ENCODE data around the gene RNFT1. TPM values are rescaled to one million over a fixed set of nuclear protein-coding genes. Genes with fewer than 3 reads are reported as not detected.
"Not testable (repeated sequence)": the region's sequence is repeated elsewhere in the genome, so short reads cannot be mapped to it uniquely, and the experiment has no call there.

The RNFT1 gene, protein sequence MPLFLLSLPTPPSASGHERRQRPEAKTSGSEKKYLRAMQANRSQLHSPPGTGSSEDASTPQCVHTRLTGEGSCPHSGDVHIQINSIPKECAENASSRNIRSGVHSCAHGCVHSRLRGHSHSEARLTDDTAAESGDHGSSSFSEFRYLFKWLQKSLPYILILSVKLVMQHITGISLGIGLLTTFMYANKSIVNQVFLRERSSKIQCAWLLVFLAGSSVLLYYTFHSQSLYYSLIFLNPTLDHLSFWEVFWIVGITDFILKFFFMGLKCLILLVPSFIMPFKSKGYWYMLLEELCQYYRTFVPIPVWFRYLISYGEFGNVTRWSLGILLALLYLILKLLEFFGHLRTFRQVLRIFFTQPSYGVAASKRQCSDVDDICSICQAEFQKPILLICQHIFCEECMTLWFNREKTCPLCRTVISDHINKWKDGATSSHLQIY
- total RNA-seq (2022): 12.8 and 15.0 TPM in 2 replicates
- percentile 56 among the genes with signal in this experiment for Bru-seq, nascent RNA
- percentile 59 among the genes with signal in this experiment for BruChase-seq, experiment 1, labeled RNA remaining after a 6-hour chase
- BruChase-seq, experiment 2, labeled RNA remaining after a 2-hour chase: percentile 54 among the genes with signal in this experiment
- long read RNA-seq, transcript RNFT1-201 (9 exons, 2,101 nt): major isoform, 7 of 15 reads
- long read RNA-seq, partial matches to known transcripts: 1 of 15 reads
- long read RNA-seq, other reads (novel, unspliced or antisense): 6 of 15 reads

DNA sequence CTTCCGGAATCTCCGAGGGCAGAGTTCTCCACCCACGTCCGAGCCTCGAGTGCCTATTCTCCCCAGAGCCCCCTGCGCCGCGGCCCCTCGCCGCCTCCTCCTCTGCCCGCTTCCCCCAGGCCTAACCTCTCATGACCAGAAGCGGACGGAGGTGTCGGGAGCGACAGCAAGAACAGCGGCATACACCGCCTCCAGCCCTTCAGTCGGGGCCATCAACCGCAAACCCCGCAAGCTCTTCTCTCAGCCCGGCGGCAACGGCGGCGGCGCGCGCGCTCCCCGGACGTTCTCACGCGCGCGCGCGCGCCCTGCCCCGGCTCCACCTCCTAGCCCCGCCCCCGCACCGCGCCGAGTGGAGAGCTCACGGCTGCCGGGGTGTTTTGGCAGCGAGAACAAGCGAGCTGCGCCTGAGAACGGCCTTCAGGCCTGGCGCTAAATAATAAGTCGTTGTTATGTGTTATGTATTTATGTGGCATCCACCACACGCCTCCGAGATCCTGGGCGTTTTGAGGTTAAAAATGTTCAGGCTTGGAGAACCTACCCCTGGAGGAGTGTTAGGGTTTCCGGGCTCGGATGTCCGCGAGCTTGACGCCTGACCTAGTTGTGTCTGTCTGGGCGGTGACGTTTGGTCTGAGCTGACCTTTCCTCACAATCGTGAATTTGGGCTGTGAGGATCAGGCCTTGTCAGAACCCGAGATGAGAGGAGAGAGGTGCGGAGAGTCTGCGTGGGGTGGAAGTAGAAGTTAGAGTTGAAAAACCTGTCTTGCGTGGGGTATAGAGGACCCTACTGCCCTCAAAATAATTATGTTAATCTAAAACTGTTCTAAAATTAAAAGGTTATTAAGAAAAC lies at the start of gene RNFT1:
RNFT1 (minus strand) TSS at position 259 of the 847 bp plus-strand sequence; CDS start at position 182, 77 bp downstream.
- H3K36me3 Mint-ChIP-seq (ENCODE audit: insufficient read depth, unreplicated experiment): peaks cover 22% of the 10 kb centered on the region
- TF ChIP-seq, protein P1, sequence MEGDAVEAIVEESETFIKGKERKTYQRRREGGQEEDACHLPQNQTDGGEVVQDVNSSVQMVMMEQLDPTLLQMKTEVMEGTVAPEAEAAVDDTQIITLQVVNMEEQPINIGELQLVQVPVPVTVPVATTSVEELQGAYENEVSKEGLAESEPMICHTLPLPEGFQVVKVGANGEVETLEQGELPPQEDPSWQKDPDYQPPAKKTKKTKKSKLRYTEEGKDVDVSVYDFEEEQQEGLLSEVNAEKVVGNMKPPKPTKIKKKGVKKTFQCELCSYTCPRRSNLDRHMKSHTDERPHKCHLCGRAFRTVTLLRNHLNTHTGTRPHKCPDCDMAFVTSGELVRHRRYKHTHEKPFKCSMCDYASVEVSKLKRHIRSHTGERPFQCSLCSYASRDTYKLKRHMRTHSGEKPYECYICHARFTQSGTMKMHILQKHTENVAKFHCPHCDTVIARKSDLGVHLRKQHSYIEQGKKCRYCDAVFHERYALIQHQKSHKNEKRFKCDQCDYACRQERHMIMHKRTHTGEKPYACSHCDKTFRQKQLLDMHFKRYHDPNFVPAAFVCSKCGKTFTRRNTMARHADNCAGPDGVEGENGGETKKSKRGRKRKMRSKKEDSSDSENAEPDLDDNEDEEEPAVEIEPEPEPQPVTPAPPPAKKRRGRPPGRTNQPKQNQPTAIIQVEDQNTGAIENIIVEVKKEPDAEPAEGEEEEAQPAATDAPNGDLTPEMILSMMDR (IDR thresholded peaks at IDR 0.05; ENCODE audit: unreplicated experiment): no peak
- no peaks in the 10 kb centered on the region for H3K4me1 Mint-ChIP-seq (ENCODE audit: low read depth, unreplicated experiment)
- H3K4me3 Mint-ChIP-seq (ENCODE audit: low read depth, unreplicated experiment): peak within 1 kb of the TSS; percentile 76
- DNase-seq: peak; percentile 85
- intact Hi-C loops (cut with micrococcal nuclease; ENCODE audit: unreplicated experiment): no loop called here
- no peaks in the 10 kb centered on the region for H3K27me3 Mint-ChIP-seq (ENCODE audit: unreplicated experiment)
- CTCF ChIA-PET: interaction anchor here (0.6 to 1.0 kb wide), 4 partner anchors 12 to 117 kb away, joined by 3 to 6 read pairs (median 4); no protein-coding TSS in a partner anchor
- peak within 1 kb of the TSS; percentile 55 for H3K27ac Mint-ChIP-seq (ENCODE audit: unreplicated experiment)
- BruUV-seq (replicated peaks): no TSS peak
- H3K9me3 Mint-ChIP-seq (ENCODE audit: low read depth, unreplicated experiment): no peaks in the 10 kb centered on the region

DNA sequence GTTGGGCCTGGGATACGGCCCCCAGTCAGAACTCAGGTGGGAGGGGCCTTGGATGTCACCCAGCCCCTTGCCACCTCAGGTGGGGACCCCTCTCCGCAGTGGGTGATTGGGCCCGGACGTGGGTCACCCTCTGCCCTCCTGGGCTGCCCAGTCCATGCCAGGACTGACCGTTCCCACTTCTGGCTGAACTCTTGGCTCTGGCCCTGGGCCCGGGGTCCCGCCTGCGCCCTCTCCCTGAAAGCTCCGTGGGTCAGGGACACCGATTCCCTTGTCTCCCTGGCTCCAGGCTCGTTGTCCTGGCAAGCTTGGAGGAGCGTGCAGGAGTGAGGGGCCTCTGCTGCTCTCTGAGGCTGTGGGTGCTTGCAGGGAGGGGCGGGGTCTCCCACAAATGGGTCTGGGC lies 44.8 kb upstream of the RNFT1 start:
- intact Hi-C loops (cut with micrococcal nuclease; ENCODE audit: unreplicated experiment); H3K4me1 Mint-ChIP-seq (ENCODE audit: low read depth, unreplicated experiment); DNase-seq; H3K36me3 Mint-ChIP-seq (ENCODE audit: insufficient read depth, unreplicated experiment); H3K27ac Mint-ChIP-seq (ENCODE audit: unreplicated experiment); H3K9me3 Mint-ChIP-seq (ENCODE audit: low read depth, unreplicated experiment); BruUV-seq (replicated peaks); CTCF ChIA-PET; H3K4me3 Mint-ChIP-seq (ENCODE audit: low read depth, unreplicated experiment): not testable (repeated sequence)
- peaks cover 12% of the 10 kb centered on the region for H3K27me3 Mint-ChIP-seq (ENCODE audit: unreplicated experiment)

DNA sequence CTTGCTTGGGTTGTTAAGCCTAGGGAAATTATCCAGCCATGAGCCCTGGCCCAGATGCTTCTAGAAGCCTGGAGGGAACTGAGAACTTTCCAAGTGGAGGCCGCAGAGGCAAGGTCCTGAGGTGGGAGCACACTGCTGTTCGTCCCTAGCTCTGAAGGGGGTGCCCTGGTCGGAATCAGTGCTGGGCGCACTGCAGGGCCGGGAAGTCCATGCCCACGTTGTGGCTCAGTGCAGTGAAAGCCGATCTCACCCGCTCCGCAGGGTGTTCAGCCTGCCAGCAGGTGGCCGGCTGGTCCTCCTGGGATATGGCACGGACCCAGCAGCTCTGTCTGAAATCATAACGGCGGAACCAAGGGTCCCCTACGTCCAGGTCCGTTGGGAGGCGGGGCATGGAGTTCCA lies 43.8 kb upstream of the RNFT1 start:
- DNase-seq: peak; percentile 20
- CTCF ChIA-PET; H3K4me1 Mint-ChIP-seq (ENCODE audit: low read depth, unreplicated experiment); H3K36me3 Mint-ChIP-seq (ENCODE audit: insufficient read depth, unreplicated experiment); H3K27ac Mint-ChIP-seq (ENCODE audit: unreplicated experiment); BruUV-seq (replicated peaks); intact Hi-C loops (cut with micrococcal nuclease; ENCODE audit: unreplicated experiment); H3K4me3 Mint-ChIP-seq (ENCODE audit: low read depth, unreplicated experiment); H3K9me3 Mint-ChIP-seq (ENCODE audit: low read depth, unreplicated experiment): not testable (repeated sequence)
- peaks cover 15% of the 10 kb centered on the region for H3K27me3 Mint-ChIP-seq (ENCODE audit: unreplicated experiment)

DNA sequence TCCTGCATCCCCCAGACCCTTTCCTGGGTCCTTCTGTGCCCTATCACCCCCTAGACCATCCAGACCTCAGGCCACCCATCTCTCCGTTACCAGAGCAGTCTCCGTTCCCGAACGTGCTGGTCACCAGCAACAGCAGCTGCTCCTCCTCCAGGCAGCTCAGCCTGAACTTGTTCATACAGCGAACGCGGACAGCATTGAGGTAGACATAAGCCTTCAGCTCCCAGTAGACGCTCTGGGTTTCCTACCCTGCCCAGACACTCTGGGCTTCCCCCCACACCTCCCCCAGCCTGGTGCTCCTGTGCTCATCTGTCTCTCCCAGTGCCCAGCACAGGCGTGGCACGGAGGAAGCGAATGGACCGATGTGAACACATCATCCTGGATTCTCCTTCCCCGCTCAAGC lies 41.6 kb upstream of the RNFT1 start:
- Mint-ChIP-seq H3K36me3 (ENCODE audit: insufficient read depth, unreplicated experiment) (no peaks in the 10 kb centered on the region), H3K9me3 (ENCODE audit: low read depth, unreplicated experiment) (no peaks in the 10 kb centered on the region), H3K4me1 (ENCODE audit: low read depth, unreplicated experiment) (no peaks in the 10 kb centered on the region), H3K4me3 (ENCODE audit: low read depth, unreplicated experiment) (no peak overlapping the region), H3K27ac (ENCODE audit: unreplicated experiment) (no peak overlapping the region), H3K27me3 (ENCODE audit: unreplicated experiment) (peaks cover 15% of the 10 kb centered on the region)
- intact Hi-C loops (cut with micrococcal nuclease; ENCODE audit: unreplicated experiment): no loop called here
- no TSS peak for BruUV-seq (replicated peaks)
- no peak for DNase-seq
- CTCF ChIA-PET: no interaction called here
- TF ChIP-seq, protein P1 (IDR thresholded peaks at IDR 0.05; ENCODE audit: unreplicated experiment): no peak

DNA sequence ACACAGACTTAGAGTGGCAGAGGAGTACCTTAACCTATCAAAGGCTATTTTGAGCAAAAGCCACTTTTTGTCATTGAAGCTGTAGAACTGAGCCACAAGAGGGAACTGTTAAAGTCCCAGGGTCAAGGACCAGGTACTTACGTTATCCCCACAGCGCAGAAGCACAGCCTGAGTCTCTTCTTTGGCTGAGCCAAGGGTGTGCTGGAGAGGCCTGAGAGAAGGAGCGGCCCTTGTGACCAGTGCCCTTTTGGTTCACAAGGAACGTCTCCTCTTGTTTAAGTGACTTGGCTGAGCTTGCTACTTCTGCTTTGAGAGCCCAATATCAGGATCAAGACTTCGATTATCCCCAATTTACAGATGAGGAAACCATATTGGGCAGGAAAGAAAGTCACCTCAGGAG lies 40.0 kb upstream of the RNFT1 start:
- H3K9me3 Mint-ChIP-seq (ENCODE audit: low read depth, unreplicated experiment); CTCF ChIA-PET; H3K27ac Mint-ChIP-seq (ENCODE audit: unreplicated experiment); BruUV-seq (replicated peaks); H3K4me3 Mint-ChIP-seq (ENCODE audit: low read depth, unreplicated experiment); H3K4me1 Mint-ChIP-seq (ENCODE audit: low read depth, unreplicated experiment); DNase-seq; intact Hi-C loops (cut with micrococcal nuclease; ENCODE audit: unreplicated experiment); H3K36me3 Mint-ChIP-seq (ENCODE audit: insufficient read depth, unreplicated experiment): not testable (repeated sequence)
- peaks cover 15% of the 10 kb centered on the region for H3K27me3 Mint-ChIP-seq (ENCODE audit: unreplicated experiment)

DNA sequence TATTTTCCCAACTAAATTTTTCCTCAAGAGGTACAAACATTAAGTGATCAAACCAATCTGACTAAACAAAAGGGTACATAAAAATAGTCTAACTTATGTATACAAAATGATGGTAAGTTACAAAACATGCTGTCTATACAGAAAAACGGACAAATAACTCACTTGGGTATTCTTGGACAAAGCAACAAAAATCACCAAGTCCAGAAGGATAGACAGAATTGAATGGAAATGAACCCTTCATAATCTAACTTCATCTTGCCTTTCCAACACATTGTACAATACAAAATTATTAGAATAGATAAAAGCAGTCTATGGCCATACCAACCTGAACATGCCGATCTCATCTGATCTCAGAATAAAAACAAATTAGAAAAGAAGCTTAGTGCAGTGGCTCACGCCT lies 37.9 kb upstream of the RNFT1 start:
- H3K4me1 Mint-ChIP-seq (ENCODE audit: low read depth, unreplicated experiment); intact Hi-C loops (cut with micrococcal nuclease; ENCODE audit: unreplicated experiment); H3K9me3 Mint-ChIP-seq (ENCODE audit: low read depth, unreplicated experiment); H3K36me3 Mint-ChIP-seq (ENCODE audit: insufficient read depth, unreplicated experiment); H3K27ac Mint-ChIP-seq (ENCODE audit: unreplicated experiment); DNase-seq; CTCF ChIA-PET; H3K4me3 Mint-ChIP-seq (ENCODE audit: low read depth, unreplicated experiment); BruUV-seq (replicated peaks): not testable (repeated sequence)
- peaks cover 15% of the 10 kb centered on the region for H3K27me3 Mint-ChIP-seq (ENCODE audit: unreplicated experiment)

DNA sequence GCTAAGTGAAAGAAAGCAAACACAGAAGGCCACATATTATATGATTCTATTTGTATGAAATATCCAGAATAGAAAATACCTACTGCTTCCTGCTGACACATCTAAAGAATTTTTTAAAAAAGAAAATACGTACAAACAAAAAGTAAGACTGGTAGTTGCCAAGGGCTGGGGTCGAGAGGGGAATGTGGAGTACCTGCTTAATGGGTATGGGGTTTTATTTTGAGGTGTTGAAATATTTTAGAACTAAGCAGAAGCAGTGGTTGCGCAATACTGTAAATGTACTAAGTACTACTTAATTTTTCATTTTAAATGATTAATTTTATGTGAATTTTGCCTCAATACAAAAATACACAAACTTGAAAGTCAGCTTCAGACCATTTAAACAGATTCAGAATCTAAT lies 32.1 kb upstream of the RNFT1 start:
- CTCF ChIA-PET; DNase-seq; H3K27ac Mint-ChIP-seq (ENCODE audit: unreplicated experiment); H3K9me3 Mint-ChIP-seq (ENCODE audit: low read depth, unreplicated experiment); H3K4me1 Mint-ChIP-seq (ENCODE audit: low read depth, unreplicated experiment); BruUV-seq (replicated peaks); H3K36me3 Mint-ChIP-seq (ENCODE audit: insufficient read depth, unreplicated experiment); intact Hi-C loops (cut with micrococcal nuclease; ENCODE audit: unreplicated experiment); H3K4me3 Mint-ChIP-seq (ENCODE audit: low read depth, unreplicated experiment); H3K27me3 Mint-ChIP-seq (ENCODE audit: unreplicated experiment): not testable (repeated sequence)

DNA sequence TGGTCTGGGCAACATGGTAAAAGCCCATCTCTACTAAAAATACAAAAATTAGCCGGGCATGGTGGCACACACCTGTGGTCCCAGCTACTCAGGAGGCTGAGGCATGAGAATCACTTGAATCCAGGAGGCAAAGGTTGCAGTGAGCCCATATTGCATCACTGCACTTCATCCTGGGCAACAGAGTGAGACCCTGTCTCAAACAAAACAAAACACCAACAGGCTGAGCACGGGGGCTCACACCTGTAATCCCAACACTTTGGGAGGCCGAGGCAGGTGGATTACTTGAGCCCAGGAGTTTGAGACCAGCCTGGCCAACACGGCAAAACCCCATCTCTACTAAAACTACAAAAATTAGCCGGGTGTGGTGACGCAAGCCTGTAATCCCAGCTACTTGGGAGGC lies 10.6 kb upstream of the RNFT1 start:
- H3K4me3 Mint-ChIP-seq (ENCODE audit: low read depth, unreplicated experiment); H3K27me3 Mint-ChIP-seq (ENCODE audit: unreplicated experiment); BruUV-seq (replicated peaks); H3K4me1 Mint-ChIP-seq (ENCODE audit: low read depth, unreplicated experiment); intact Hi-C loops (cut with micrococcal nuclease; ENCODE audit: unreplicated experiment); H3K9me3 Mint-ChIP-seq (ENCODE audit: low read depth, unreplicated experiment); H3K36me3 Mint-ChIP-seq (ENCODE audit: insufficient read depth, unreplicated experiment); DNase-seq; H3K27ac Mint-ChIP-seq (ENCODE audit: unreplicated experiment); CTCF ChIA-PET: not testable (repeated sequence)

Measured in Calu3 (cell line).